Liver (tissue), 3 donors: ENCODE results near the gene FAHD2A.

Experiments used
- CTCF ChIP-seq: fragments of 150-350 bp; IDR thresholded peaks from 2 replicates; pipeline ENCODE4 v1.5.1; 2017; ENCODE audit warnings: improper control_type of control experiment, low read depth, low read length; ENCODE audit not compliant: missing input control
- JUND ChIP-seq, 2 donors: IDR thresholded peaks; 2 replicates each; pipeline ENCODE4 v1.6.1; 2016; ENCODE audit warnings: antibody characterized with exemption in 2 of 2
- MAX ChIP-seq: IDR thresholded peaks from 2 replicates; pipeline ENCODE4 v1.6.1; 2016; ENCODE audit warnings: antibody characterized with exemption
- REST ChIP-seq: IDR thresholded peaks from 2 replicates; pipeline ENCODE4 v1.6.1; 2016; ENCODE audit warnings: antibody characterized with exemption, mild to moderate bottlenecking
- SP1 ChIP-seq: IDR thresholded peaks from 2 replicates; pipeline ENCODE4 v1.6.1; 2018; ENCODE audit warnings: antibody characterized with exemption, mild to moderate bottlenecking
- TAF1 ChIP-seq: conservative IDR thresholded peaks from 2 replicates; pipeline ENCODE4 v1.6.1; 2016; ENCODE audit warnings: antibody characterized with exemption, mild to moderate bottlenecking
- YY1 ChIP-seq: IDR thresholded peaks from 2 replicates; pipeline ENCODE4 v1.6.1; 2016; ENCODE audit warnings: antibody characterized with exemption, mild to moderate bottlenecking
- TF ChIP-seq, protein P1 (sequence below): IDR thresholded peaks from 2 replicates; pipeline ENCODE4 v1.6.1; 2016; ENCODE audit warnings: antibody characterized with exemption
- donor health status: healthy.
- donor health status: healthy.

- TF ChIP-seq CTCF (no peak), MAX (no peak), SP1 (no peak), REST (no peak), TAF1 (no peak), JUND (IDR thresholded peaks at IDR 0.05) (no peak), YY1 (no peak)
- TF ChIP-seq, protein P1, sequence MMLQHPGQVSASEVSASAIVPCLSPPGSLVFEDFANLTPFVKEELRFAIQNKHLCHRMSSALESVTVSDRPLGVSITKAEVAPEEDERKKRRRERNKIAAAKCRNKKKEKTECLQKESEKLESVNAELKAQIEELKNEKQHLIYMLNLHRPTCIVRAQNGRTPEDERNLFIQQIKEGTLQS, result no peak
Measured at GRCh38 chr2:95383635-95384027, 18.9 kb upstream of the FAHD2A start.
